ENCODE results near the gene MACIR.

DNA sequence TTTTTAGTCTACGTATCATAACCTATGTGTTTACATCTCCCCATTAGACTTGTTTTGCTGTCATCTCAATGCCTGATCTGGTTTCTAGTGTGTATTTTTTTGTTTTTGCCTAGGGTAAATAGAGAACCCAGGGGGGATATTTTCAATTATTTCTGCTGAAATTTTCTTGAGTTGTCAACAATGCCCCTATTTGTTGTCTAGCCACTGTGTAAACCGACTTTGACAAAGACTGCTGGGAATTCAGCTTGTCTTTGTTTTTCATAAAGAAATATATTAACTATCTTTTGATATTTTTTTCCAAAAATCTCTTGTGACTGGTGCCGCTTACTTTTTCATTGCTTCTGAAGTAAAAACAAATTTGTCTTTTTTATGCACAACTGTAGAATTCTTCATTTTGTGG is 28.1 kb downstream of the MACIR start:
- TF ChIP-seq POLR2A (IDR thresholded peaks at IDR 0.05), result no peak
- TF ChIP-seq, protein P1, sequence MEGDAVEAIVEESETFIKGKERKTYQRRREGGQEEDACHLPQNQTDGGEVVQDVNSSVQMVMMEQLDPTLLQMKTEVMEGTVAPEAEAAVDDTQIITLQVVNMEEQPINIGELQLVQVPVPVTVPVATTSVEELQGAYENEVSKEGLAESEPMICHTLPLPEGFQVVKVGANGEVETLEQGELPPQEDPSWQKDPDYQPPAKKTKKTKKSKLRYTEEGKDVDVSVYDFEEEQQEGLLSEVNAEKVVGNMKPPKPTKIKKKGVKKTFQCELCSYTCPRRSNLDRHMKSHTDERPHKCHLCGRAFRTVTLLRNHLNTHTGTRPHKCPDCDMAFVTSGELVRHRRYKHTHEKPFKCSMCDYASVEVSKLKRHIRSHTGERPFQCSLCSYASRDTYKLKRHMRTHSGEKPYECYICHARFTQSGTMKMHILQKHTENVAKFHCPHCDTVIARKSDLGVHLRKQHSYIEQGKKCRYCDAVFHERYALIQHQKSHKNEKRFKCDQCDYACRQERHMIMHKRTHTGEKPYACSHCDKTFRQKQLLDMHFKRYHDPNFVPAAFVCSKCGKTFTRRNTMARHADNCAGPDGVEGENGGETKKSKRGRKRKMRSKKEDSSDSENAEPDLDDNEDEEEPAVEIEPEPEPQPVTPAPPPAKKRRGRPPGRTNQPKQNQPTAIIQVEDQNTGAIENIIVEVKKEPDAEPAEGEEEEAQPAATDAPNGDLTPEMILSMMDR (IDR thresholded peaks at IDR 0.05), result no peak
- no peak for TF ChIP-seq EP300 (IDR thresholded peaks at IDR 0.05)
